Testis (tissue), 2 donors: ENCODE results near the gene CKAP2.

Source experiments
- CTCF ChIP-seq, 3 experiments: fragments of 450-650 bp in 2 of 3; fragments of 200-600 bp in 1 of 3; sonication (generic) in 1 of 3; IDR thresholded peaks; one replicate each; pipeline ENCODE4 v1.5.1; 2016 to 2019; ENCODE audit warnings: antibody characterized with exemption in 3 of 3, mild to moderate bottlenecking in 2 of 3, moderate library complexity in 1 of 3
- POLR2A ChIP-seq: fragments of 450-650 bp; IDR thresholded peaks from one replicate; pipeline ENCODE4 v1.6.1; 2017; ENCODE audit warnings: antibody characterized with exemption, mild to moderate bottlenecking, moderate library complexity

- no peak for TF ChIP-seq CTCF (IDR thresholded peaks at IDR 0.05)
- no peak for TF ChIP-seq POLR2A
Observed at GRCh38 chr13:52463526-52463925, 8.2 kb downstream of the CKAP2 start.
